Ovary (tissue), 3 donors: ENCODE measurements around the gene TUBA1B.
"Not testable (repeated sequence)": the region's sequence is repeated elsewhere in the genome, so short reads cannot be mapped to it uniquely, and the experiment has no call there.

Experiments used
- CTCF ChIP-seq, 3 donors: fragments of 450-650 bp in 2 of 3; fragments of 200-600 bp in 1 of 3; IDR thresholded peaks; one replicate each; pipeline versions ENCODE4 v1.5.1 to v1.8.0; 2016 to 2022; ENCODE audit warnings: antibody characterized with exemption in 3 of 3, mild to moderate bottlenecking in 1 of 3
- EP300 ChIP-seq: sonication (generic); formaldehyde crosslinking; IDR thresholded peaks from one replicate; pipeline ENCODE4 v1.6.1; 2017; ENCODE audit warnings: antibody characterized with exemption
- POLR2A ChIP-seq: fragments of 450-650 bp; IDR thresholded peaks from one replicate; pipeline ENCODE4 v1.6.1; 2017; ENCODE audit warnings: antibody characterized with exemption, mild to moderate bottlenecking, moderate library complexity
- donor health status: DM: no; HTN: no; CAD: no.

- not testable (repeated sequence) for TF ChIP-seq CTCF (IDR thresholded peaks at IDR 0.05); POLR2A; EP300
Observed at GRCh38 chr12:49136997-49137396, 5.8 kb upstream of the TUBA1B start.
